A549 (cell line): ENCODE data around the gene TBC1D16. TPM values are rescaled to one million over a fixed set of nuclear protein-coding genes. Genes with fewer than 3 reads are reported as not detected.

Experiments
- ATAC-seq, 2 experiments: fragments of 200-7000 bp in 1 of 2; fragments of >200 bp in 1 of 2; cut with Nextera tagmentation in 1 of 2; cut with Tn5 transposase in 1 of 2; 3 replicates each; pipeline versions ENCODE4 v1.8.0 to v1.9.1; 2018 to 2020; ENCODE audit warnings: mild to moderate bottlenecking in 1 of 2, moderate library complexity in 1 of 2
- CTCF ChIA-PET: fragments of 300-600 bp; sonication (Branson Sonifier 250); formaldehyde crosslinking; extraction: SDS; loops from one replicate; lab custom pipeline; 2021; ENCODE audit warnings: antibody characterized with exemption, inconsistent platforms; lab: Yijun Ruan, JAX
- POLR2A ChIA-PET: fragments of 350-600 bp; formaldehyde crosslinking; extraction: SDS; loops from one replicate; lab custom pipeline; 2021; ENCODE audit warnings: antibody characterized with exemption, inconsistent platforms; lab: Yijun Ruan, JAX
- DNase-seq, 2 experiments: peaks; one replicate each; pipeline versions ENCODE4 v3.0.0 to v3.0.0-alpha.2; 2011 to 2016; ENCODE audit warnings: low read depth in 1 of 2, low spot score in 1 of 2
- FAIRE-seq: peaks from 2 replicates; lab custom pipeline; 2011; peaks lifted over from hg19 to GRCh38; lab: Jason Lieb, UNC
- H3K27ac ChIP-seq, 2 experiments: fragments of >200 bp; sonication (Bioruptor Twin); formaldehyde crosslinking; 3 replicates each; pipeline ENCODE4 v1.5.1; 2016 to 2017
- H3K4me1 ChIP-seq: fragments of >200 bp; sonication (Bioruptor Twin); formaldehyde crosslinking; 3 replicates; pipeline ENCODE4 v1.6.1; 2016
- H3K4me2 ChIP-seq: fragments of >200 bp; sonication (Bioruptor Twin); formaldehyde crosslinking; 3 replicates; pipeline ENCODE4 v1.6.1; 2016
- H3K4me3 ChIP-seq: fragments of >200 bp; sonication (Bioruptor Twin); formaldehyde crosslinking; 3 replicates; pipeline ENCODE4 v1.5.1; 2016
- H3K9me3 ChIP-seq: fragments of >200 bp; sonication (Bioruptor Twin); formaldehyde crosslinking; 3 replicates; pipeline ENCODE4 v1.6.1; 2016
- CHD2 ChIP-seq: fragments of 150-350 bp; IDR thresholded peaks from 2 replicates; pipeline ENCODE4 v1.6.1; 2014; ENCODE audit warnings: low read length; ENCODE audit not compliant: partially characterized antibody
- CTCF ChIP-seq: fragments of >200 bp; sonication (Bioruptor Twin); formaldehyde crosslinking; IDR thresholded peaks from 3 replicates; pipeline ENCODE4 v1.5.1; 2016
- EHF ChIP-seq: fragments of 250-450 bp; sonication (Bioruptor Pico); IDR thresholded peaks from 2 replicates; pipeline ENCODE4 v1.5.0; 2020; ENCODE audit warnings: mild to moderate bottlenecking
- EP300 ChIP-seq, 2 experiments: fragments of >200 bp; sonication (Bioruptor Twin); formaldehyde crosslinking; IDR thresholded peaks; 2 replicates in 1 of 2; 3 replicates in 1 of 2; pipeline ENCODE4 v1.6.1; 2016 to 2017
- ESRRA ChIP-seq: fragments of 150-350 bp; IDR thresholded peaks from 2 replicates; pipeline ENCODE4 v1.6.1; 2014; ENCODE audit warnings: mild to moderate bottlenecking, low read length, borderline replicate concordance
- FOXS1 ChIP-seq: fragments of 250-450 bp; sonication (Bioruptor Pico); IDR thresholded peaks from 2 replicates; pipeline ENCODE4 v1.5.0; 2020; ENCODE audit warnings: mild to moderate bottlenecking, moderate library complexity
- HEYL ChIP-seq: fragments of 250-450 bp; sonication (Bioruptor Pico); IDR thresholded peaks from 2 replicates; pipeline ENCODE4 v1.8.0; 2021; ENCODE audit warnings: mild to moderate bottlenecking, moderate library complexity
- HOXB13 ChIP-seq: fragments of 250-450 bp; sonication (Bioruptor Pico); IDR thresholded peaks from 2 replicates; pipeline ENCODE4 v1.5.0; 2020; ENCODE audit warnings: low read depth, mild to moderate bottlenecking, moderate library complexity
- MAFK ChIP-seq: fragments of 450-650 bp; IDR thresholded peaks from 2 replicates; pipeline ENCODE4 v1.6.1; 2014; ENCODE audit not compliant: partially characterized antibody
- PHF8 ChIP-seq: fragments of 200-600 bp; sonication (generic); IDR thresholded peaks from 2 replicates; pipeline ENCODE4 v1.6.1; 2016; ENCODE audit warnings: low read depth, mild to moderate bottlenecking, antibody characterized with exemption, moderate library complexity, borderline replicate concordance
- POLR2AphosphoS2 ChIP-seq: conservative IDR thresholded peaks from 2 replicates; pipeline ENCODE4 v1.6.1; 2012; ENCODE audit warnings: low read length, improper control_type of control experiment, inconsistent platforms
- RCOR1 ChIP-seq: fragments of 150-350 bp; IDR thresholded peaks from 2 replicates; pipeline ENCODE4 v1.6.1; 2014; ENCODE audit warnings: antibody characterized with exemption, low read length, low read depth
- RFX5 ChIP-seq: fragments of 450-650 bp; IDR thresholded peaks from 2 replicates; pipeline ENCODE4 v1.7.1; 2014; ENCODE audit warnings: antibody characterized with exemption, mild to moderate bottlenecking, moderate library complexity
- SMC3 ChIP-seq: fragments of >200 bp; sonication (Bioruptor Twin); formaldehyde crosslinking; IDR thresholded peaks from 3 replicates; pipeline ENCODE4 v1.6.1; 2018; ENCODE audit warnings: inconsistent platforms
- WGBS: methylation state at CpG from one replicate; pipeline ENCODE4 v1.1.6; 2017; ENCODE audit errors: missing lambda C conversion rate; 5-methylcytosine and 5-hydroxymethylcytosine counted together
- polyA plus RNA-seq, 4 experiments: library from polyadenylated mRNA; depleted of rRNA in 3 of 4; stranded (reverse); fragments of >200 nt; fragmentation: RNase III in 1 of 4; extraction: RNeasy Plus Mini Kit Qiagen cat#74134 plus additional on column Dnase treatment in 1 of 4; gene quantifications; 2 replicates in 3 of 4; 3 replicates in 1 of 4; pipeline ENCODE4 v1.2.3, GENCODE V29; 2011 to 2017
- TF ChIP-seq, protein P1 (sequence below): fragments of 200-600 bp; sonication (generic); IDR thresholded peaks from 2 replicates; pipeline ENCODE4 v1.6.1; 2016; ENCODE audit warnings: antibody characterized with exemption, mild to moderate bottlenecking, moderate library complexity

TBC1D16 gene
- polyA plus RNA-seq, 2 of the 4 experiments (the other 2 are of a cell fraction), result 8.9 to 12.5 TPM

DNA sequence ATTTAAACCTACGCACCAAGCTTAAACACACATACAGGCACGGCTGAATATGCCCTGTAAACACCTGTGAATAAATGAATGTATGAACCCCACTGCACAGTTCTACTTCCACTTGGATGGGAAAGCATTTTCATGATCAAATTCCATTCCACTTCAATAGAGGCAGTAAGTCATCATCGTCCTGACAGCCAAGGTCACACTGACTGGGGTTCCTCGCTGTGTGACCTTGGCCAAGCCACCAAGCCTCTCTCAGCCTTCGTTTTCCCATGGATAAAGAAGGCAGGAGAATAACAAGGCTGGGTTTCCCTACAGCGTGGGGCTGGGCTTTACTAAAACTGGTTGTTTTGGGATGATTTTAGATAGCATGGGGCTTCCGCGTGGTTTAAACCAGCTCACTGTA, 82.8 kb downstream of the TBC1D16 start:
- Histone ChIP-seq H3K4me2 (no peak overlapping the region), H3K4me1 (no peaks in the 10 kb centered on the region), H3K4me3 (no peak overlapping the region), H3K27ac (no peak overlapping the region), H3K9me3 (no peaks in the 10 kb centered on the region)
- ChIA-PET CTCF (interaction anchor here (0.7 to 2.3 kb wide), 8 partner anchors 11 to 658 kb away, joined by 3 to 8 read pairs (median 3); no protein-coding TSS in a partner anchor), POLR2A (no interaction called here)
- ATAC-seq, result no peak
- FAIRE-seq, result no peak
- 77% methylated on average over 8 of the region's 8 CpGs for WGBS
- no peak for DNase-seq
- TF ChIP-seq, protein P1, sequence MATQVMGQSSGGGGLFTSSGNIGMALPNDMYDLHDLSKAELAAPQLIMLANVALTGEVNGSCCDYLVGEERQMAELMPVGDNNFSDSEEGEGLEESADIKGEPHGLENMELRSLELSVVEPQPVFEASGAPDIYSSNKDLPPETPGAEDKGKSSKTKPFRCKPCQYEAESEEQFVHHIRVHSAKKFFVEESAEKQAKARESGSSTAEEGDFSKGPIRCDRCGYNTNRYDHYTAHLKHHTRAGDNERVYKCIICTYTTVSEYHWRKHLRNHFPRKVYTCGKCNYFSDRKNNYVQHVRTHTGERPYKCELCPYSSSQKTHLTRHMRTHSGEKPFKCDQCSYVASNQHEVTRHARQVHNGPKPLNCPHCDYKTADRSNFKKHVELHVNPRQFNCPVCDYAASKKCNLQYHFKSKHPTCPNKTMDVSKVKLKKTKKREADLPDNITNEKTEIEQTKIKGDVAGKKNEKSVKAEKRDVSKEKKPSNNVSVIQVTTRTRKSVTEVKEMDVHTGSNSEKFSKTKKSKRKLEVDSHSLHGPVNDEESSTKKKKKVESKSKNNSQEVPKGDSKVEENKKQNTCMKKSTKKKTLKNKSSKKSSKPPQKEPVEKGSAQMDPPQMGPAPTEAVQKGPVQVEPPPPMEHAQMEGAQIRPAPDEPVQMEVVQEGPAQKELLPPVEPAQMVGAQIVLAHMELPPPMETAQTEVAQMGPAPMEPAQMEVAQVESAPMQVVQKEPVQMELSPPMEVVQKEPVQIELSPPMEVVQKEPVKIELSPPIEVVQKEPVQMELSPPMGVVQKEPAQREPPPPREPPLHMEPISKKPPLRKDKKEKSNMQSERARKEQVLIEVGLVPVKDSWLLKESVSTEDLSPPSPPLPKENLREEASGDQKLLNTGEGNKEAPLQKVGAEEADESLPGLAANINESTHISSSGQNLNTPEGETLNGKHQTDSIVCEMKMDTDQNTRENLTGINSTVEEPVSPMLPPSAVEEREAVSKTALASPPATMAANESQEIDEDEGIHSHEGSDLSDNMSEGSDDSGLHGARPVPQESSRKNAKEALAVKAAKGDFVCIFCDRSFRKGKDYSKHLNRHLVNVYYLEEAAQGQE, result no peak
- TF ChIP-seq HEYL (CRISPR knock-in tag) (no peak), CHD2 (no peak), SMC3 (no peak), MAFK (no peak)

GRCh38 chr17:79952265-79952877, 83.3 kb downstream of the TBC1D16 start:
- 92% methylated on average over 36 of the region's 36 CpGs for WGBS
- Histone ChIP-seq H3K4me1 (no peaks in the 10 kb centered on the region), H3K9me3 (no peaks in the 10 kb centered on the region), H3K4me3 (no peak overlapping the region), H3K4me2 (no peak overlapping the region), H3K27ac (no peak overlapping the region)
- FAIRE-seq, result no peak
- POLR2A ChIA-PET, result no interaction called here
- ATAC-seq, result no peak
- DNase-seq, result no peak
- CTCF ChIA-PET, result interaction anchor here (0.8 to 2.3 kb wide), 9 partner anchors 10 to 206 kb away, joined by 3 to 8 read pairs (median 4); no protein-coding TSS in a partner anchor
- TF ChIP-seq EHF (CRISPR knock-in tag) (no peak), FOXS1 (CRISPR knock-in tag) (no peak), PHF8 (no peak), EP300 (IDR thresholded peaks at IDR 0.05) (no peak), RCOR1 (no peak)

GRCh38 chr17:79951361-79952264, 84.1 kb downstream of the TBC1D16 start:
- ChIA-PET CTCF (interaction anchor here (0.5 to 1.5 kb wide), 9 partner anchors 9 to 143 kb away, joined by 3 to 6 read pairs (median 3); no protein-coding TSS in a partner anchor), POLR2A (no interaction called here)
- FAIRE-seq (no peak), ATAC-seq (no peak), DNase-seq (no peak)
- TF ChIP-seq POLR2AphosphoS2 (no peak), HOXB13 (CRISPR knock-in tag) (no peak), CHD2 (no peak), CTCF (no peak), RFX5 (no peak), PHF8 (no peak), ESRRA (no peak)
- H3K4me2 ChIP-seq, result no peak overlapping the region
- no peaks in the 10 kb centered on the region for H3K9me3 ChIP-seq
- no peak overlapping the region for H3K4me3 ChIP-seq
- no peaks in the 10 kb centered on the region for H3K4me1 ChIP-seq
- no peak overlapping the region for H3K27ac ChIP-seq
- WGBS, result 88% methylated on average over 30 of the region's 31 CpGs
